K562 (cell line): ENCODE results near the gene RBMX. TPM values are rescaled to one million over a fixed set of nuclear protein-coding genes. Genes with fewer than 3 reads are reported as not detected.

Source experiments
- ELF2 ChIP-seq: fragments of 250-450 bp; sonication (Bioruptor Pico); IDR thresholded peaks from 2 replicates; pipeline ENCODE4 v1.5.0; 2021; ENCODE audit warnings: mild to moderate bottlenecking
- FOXA3 ChIP-seq, 2 experiments: fragments of 450-650 bp in 1 of 2; sonication (generic) in 1 of 2; formaldehyde crosslinking; IDR thresholded peaks in 1 of 2; conservative IDR thresholded peaks in 1 of 2; 2 replicates each; pipeline versions ENCODE4 v1.4.0 to v1.8.0; 2020 to 2022; ENCODE audit warnings: mild to moderate bottlenecking in 2 of 2, missing genetic modification reagents in 1 of 2
- HDAC6 ChIP-seq: IDR thresholded peaks from 2 replicates; pipeline ENCODE4 v1.6.1; 2012; ENCODE audit warnings: low read depth, mild to moderate bottlenecking, control low read depth, inconsistent platforms, low read length, moderate library complexity
- ILK ChIP-seq: fragments of 450-650 bp; IDR thresholded peaks from 2 replicates; pipeline ENCODE4 v1.6.1; 2016; ENCODE audit warnings: missing genetic modification characterization, low read depth, mild to moderate bottlenecking, missing compliant biosample characterization, moderate library complexity, borderline replicate concordance
- KLF1 ChIP-seq: fragments of 450-650 bp; IDR thresholded peaks from 2 replicates; pipeline ENCODE4 v1.6.1; 2016; ENCODE audit warnings: missing genetic modification characterization, missing compliant biosample characterization
- MYBL2 ChIP-seq, 2 experiments: fragments of 450-650 bp in 1 of 2; sonication (generic) in 1 of 2; formaldehyde crosslinking in 1 of 2; IDR thresholded peaks; 2 replicates each; pipeline versions ENCODE4 v1.6.1 to v1.8.1; 2017 to 2022; ENCODE audit warnings: borderline replicate concordance in 1 of 2, inconsistent platforms in 1 of 2, low read depth in 1 of 2, mild to moderate bottlenecking in 1 of 2, missing genetic modification reagents in 1 of 2, moderate library complexity in 1 of 2
- PHF21A ChIP-seq: fragments of 450-650 bp; IDR thresholded peaks from 2 replicates; pipeline ENCODE4 v1.6.1; 2017; ENCODE audit warnings: low read depth, borderline replicate concordance
- RAD21 ChIP-seq, 2 experiments: fragments of 250-450 bp in 1 of 2; fragments of 450-650 bp in 1 of 2; sonication (Bioruptor Pico) in 1 of 2; formaldehyde crosslinking in 1 of 2; IDR thresholded peaks in 1 of 2; conservative IDR thresholded peaks in 1 of 2; 2 replicates each; pipeline versions ENCODE4 v1.4.0 to v1.8.0; 2020 to 2022; ENCODE audit warnings: mild to moderate bottlenecking in 2 of 2, moderate library complexity in 1 of 2
- SRSF3 ChIP-seq: fragments of 200-400 bp; formaldehyde crosslinking; IDR thresholded peaks from 2 replicates; pipeline ENCODE4 v1.6.1; 2016; ENCODE audit warnings: mild to moderate bottlenecking, low read length, moderate library complexity; ENCODE audit not compliant: insufficient read depth
- TRIM24 ChIP-seq, 2 experiments: fragments of 450-650 bp; IDR thresholded peaks; 2 replicates each; pipeline ENCODE4 v1.6.1; 2016
- ZNF311 ChIP-seq: fragments of 250-450 bp; sonication (Bioruptor Pico); IDR thresholded peaks from 2 replicates; pipeline ENCODE4 v1.4.0; 2020; ENCODE audit warnings: mild to moderate bottlenecking, moderate library complexity
- polyA plus RNA-seq, 8 experiments: library from polyadenylated mRNA; depleted of rRNA in 4 of 8; stranded (reverse) in 5 of 8; unstranded in 3 of 8; fragments of >200 nt; fragmentation: Nextera tagmentation in 2 of 8; fragmentation: Illumina TruSeq in 1 of 8; extraction: Ambion mirVana in 2 of 8; extraction: Trizol in 1 of 8; gene quantifications; 2 replicates each; pipeline versions ENCODE4 v1.2.1 to v1.2.3, GENCODE V29; 2011 to 2014; ENCODE audit warnings: inconsistent platforms in 1 of 8, missing spikeins in 1 of 8
- total RNA-seq, 7 experiments: library from RNA; depleted of rRNA in 6 of 7; stranded (reverse); fragments of >200 nt in 6 of 7; fragmentation: Illumina TruSeq in 2 of 7; extraction: Trizol in 2 of 7; gene quantifications; 2 replicates each; pipeline versions ENCODE4 v1.2.1 to v1.2.3, GENCODE V29; 2011 to 2021; ENCODE audit warnings: low replicate concordance in 1 of 7
- TF ChIP-seq, protein P1 (sequence below), 2 experiments: fragments of 450-650 bp in 1 of 2; IDR thresholded peaks; 2 replicates each; pipeline ENCODE4 v1.6.1; 2011 to 2017; ENCODE audit warnings: low read depth in 2 of 2, antibody characterized with exemption in 1 of 2, borderline replicate concordance in 1 of 2, low read length in 1 of 2, mild to moderate bottlenecking in 1 of 2, mixed read lengths in 1 of 2; ENCODE audit not compliant: control insufficient read depth in 1 of 2
- TF ChIP-seq, protein P2 (sequence below): fragments of 450-650 bp; IDR thresholded peaks from 2 replicates; pipeline ENCODE4 v1.6.1; 2017; ENCODE audit warnings: mild to moderate bottlenecking, moderate library complexity
- TF ChIP-seq, protein P3 (sequence below): IDR thresholded peaks from 2 replicates; pipeline ENCODE4 v1.6.1; 2014; ENCODE audit warnings: antibody characterized with exemption
- TF ChIP-seq, protein P4 (sequence below): fragments of 250-450 bp; sonication (Bioruptor Pico); IDR thresholded peaks from 2 replicates; pipeline ENCODE4 v1.8.0; 2021; ENCODE audit warnings: moderate library complexity, mild to moderate bottlenecking, inconsistent platforms
- TF ChIP-seq, protein P5 (sequence below): fragments of 250-450 bp; sonication (Bioruptor Pico); IDR thresholded peaks from 2 replicates; pipeline ENCODE4 v1.8.0; 2022; ENCODE audit warnings: moderate library complexity, mild to moderate bottlenecking, inconsistent platforms

The RBMX gene
- total and polyA plus RNA-seq, 9 of the 15 experiments (the other 6 are each of a cell fraction or from before 2014, with no cell fraction given): 405 to 671 (median 540) TPM

DNA sequence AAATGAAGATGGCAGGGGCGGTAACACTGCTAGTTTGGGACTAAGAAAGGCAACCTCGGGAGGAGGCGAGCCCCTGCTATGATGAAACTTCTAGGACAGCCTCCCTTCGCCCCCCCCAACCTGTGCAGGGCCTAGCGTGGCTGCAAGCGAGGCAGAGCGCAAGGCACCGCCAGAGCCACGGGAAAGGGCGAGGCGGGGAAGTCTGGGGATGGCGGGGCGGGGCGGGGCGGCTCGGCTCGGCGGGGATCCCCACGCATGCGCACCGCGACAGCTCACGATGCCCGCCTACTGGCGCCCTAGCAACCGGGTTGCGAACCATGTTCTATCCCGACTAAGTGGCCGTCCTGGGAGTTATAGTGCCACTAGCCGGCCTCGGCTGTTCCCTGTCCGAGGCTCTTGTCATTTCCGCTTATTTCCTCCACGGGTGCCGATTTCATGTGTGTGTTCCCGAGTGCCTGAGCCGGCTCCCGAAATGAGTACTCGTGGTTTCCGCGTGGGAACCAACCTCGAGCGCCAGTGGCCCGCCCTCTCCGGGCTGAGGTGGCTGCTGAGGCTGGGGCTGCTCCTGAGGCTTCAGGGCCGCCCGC lies 28.7 kb upstream of the RBMX start (continued):
- TF ChIP-seq, protein P1, sequence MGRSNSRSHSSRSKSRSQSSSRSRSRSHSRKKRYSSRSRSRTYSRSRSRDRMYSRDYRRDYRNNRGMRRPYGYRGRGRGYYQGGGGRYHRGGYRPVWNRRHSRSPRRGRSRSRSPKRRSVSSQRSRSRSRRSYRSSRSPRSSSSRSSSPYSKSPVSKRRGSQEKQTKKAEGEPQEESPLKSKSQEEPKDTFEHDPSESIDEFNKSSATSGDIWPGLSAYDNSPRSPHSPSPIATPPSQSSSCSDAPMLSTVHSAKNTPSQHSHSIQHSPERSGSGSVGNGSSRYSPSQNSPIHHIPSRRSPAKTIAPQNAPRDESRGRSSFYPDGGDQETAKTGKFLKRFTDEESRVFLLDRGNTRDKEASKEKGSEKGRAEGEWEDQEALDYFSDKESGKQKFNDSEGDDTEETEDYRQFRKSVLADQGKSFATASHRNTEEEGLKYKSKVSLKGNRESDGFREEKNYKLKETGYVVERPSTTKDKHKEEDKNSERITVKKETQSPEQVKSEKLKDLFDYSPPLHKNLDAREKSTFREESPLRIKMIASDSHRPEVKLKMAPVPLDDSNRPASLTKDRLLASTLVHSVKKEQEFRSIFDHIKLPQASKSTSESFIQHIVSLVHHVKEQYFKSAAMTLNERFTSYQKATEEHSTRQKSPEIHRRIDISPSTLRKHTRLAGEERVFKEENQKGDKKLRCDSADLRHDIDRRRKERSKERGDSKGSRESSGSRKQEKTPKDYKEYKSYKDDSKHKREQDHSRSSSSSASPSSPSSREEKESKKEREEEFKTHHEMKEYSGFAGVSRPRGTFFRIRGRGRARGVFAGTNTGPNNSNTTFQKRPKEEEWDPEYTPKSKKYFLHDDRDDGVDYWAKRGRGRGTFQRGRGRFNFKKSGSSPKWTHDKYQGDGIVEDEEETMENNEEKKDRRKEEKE (IDR thresholded peaks at IDR 0.05; ENCODE audit: borderline replicate concordance in 1 of 2, control insufficient read depth in 1 of 2, low read depth in 2 of 2, low read length in 1 of 2): no peak
- TF ChIP-seq RAD21 (CRISPR knock-in tag; conservative IDR thresholded peaks at IDR 0.05 in 1 of 2, IDR thresholded peaks at IDR 0.05 in 1 of 2) (peak in 1 of 2 experiments; percentile 8; a peak in 1 of 4 replicates), ILK (tag) (no peak), ELF2 (CRISPR knock-in tag) (no peak), TRIM24 (IDR thresholded peaks at IDR 0.05) (peak in 1 of 2 experiments; percentile 9; a peak in 1 of 4 replicates), ZNF311 (no peak), FOXA3 (CRISPR knock-in tag; conservative IDR thresholded peaks at IDR 0.05 in 1 of 2, IDR thresholded peaks at IDR 0.05 in 1 of 2) (no peak), MYBL2 (IDR thresholded peaks at IDR 0.05; ENCODE audit: low read depth) (no peak), MYBL2 (CRISPR knock-in tag; IDR thresholded peaks at IDR 0.05; ENCODE audit: borderline replicate concordance) (no peak), KLF1 (no peak), SRSF3 (no peak), HDAC6 (no peak), PHF21A (no peak)
- TF ChIP-seq, protein P2, sequence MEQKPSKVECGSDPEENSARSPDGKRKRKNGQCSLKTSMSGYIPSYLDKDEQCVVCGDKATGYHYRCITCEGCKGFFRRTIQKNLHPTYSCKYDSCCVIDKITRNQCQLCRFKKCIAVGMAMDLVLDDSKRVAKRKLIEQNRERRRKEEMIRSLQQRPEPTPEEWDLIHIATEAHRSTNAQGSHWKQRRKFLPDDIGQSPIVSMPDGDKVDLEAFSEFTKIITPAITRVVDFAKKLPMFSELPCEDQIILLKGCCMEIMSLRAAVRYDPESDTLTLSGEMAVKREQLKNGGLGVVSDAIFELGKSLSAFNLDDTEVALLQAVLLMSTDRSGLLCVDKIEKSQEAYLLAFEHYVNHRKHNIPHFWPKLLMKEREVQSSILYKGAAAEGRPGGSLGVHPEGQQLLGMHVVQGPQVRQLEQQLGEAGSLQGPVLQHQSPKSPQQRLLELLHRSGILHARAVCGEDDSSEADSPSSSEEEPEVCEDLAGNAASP: no peak
- TF ChIP-seq, protein P3, sequence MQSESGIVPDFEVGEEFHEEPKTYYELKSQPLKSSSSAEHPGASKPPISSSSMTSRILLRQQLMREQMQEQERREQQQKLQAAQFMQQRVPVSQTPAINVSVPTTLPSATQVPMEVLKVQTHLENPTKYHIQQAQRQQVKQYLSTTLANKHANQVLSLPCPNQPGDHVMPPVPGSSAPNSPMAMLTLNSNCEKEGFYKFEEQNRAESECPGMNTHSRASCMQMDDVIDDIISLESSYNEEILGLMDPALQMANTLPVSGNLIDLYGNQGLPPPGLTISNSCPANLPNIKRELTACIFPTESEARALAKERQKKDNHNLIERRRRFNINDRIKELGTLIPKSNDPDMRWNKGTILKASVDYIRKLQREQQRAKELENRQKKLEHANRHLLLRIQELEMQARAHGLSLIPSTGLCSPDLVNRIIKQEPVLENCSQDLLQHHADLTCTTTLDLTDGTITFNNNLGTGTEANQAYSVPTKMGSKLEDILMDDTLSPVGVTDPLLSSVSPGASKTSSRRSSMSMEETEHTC: no peak
- TF ChIP-seq, protein P4, sequence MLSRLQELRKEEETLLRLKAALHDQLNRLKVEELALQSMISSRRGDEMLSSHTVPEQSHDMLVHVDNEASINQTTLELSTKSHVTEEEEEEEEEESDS (CRISPR knock-in tag): no peak
- TF ChIP-seq, protein P5, sequence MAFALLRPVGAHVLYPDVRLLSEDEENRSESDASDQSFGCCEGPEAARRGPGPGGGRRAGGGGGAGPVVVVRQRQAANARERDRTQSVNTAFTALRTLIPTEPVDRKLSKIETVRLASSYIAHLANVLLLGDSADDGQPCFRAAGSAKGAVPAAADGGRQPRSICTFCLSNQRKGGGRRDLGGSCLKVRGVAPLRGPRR: no peak
